Body of pancreas (tissue), 4 donors: ENCODE data around the gene INPP5B. TPM values are rescaled to one million over a fixed set of nuclear protein-coding genes. Genes with fewer than 3 reads are reported as not detected.

Experiments
- ATAC-seq: fragments of 150-250 bp; one replicate; pipeline ENCODE4 v1.9.1; 2016
- DNase-seq, 4 donors: peaks; one replicate each; pipeline ENCODE4 v3.0.0-alpha.2; 2019
- H3K27ac ChIP-seq, 4 donors: fragments of 200-600 bp; sonication (generic); 1 replicate in 3 of 4; 2 replicates in 1 of 4; pipeline versions ENCODE4 v1.5.1 to v1.6.1; 2016 to 2019; ENCODE audit warnings: mild to moderate bottlenecking in 1 of 4, mixed read lengths in 1 of 4, moderate library complexity in 1 of 4
- H3K27me3 ChIP-seq, 2 donors: fragments of 200-600 bp; sonication (generic); one replicate each; pipeline ENCODE4 v1.6.0; 2016; ENCODE audit warnings: mild to moderate bottlenecking in 1 of 2
- H3K36me3 ChIP-seq, 2 donors: fragments of 200-600 bp; sonication (generic); replicated peaks in 1 of 2; 2 replicates each; pipeline ENCODE4 v1.5.1; 2016; ENCODE audit warnings: low read depth in 2 of 2; ENCODE audit not compliant: insufficient read depth in 1 of 2
- H3K4me1 ChIP-seq: fragments of 200-600 bp; sonication (generic); one replicate; pipeline ENCODE4 v1.6.0; 2016
- H3K4me3 ChIP-seq, 2 donors: fragments of 200-600 bp; sonication (generic); 1 replicate in 1 of 2; 2 replicates in 1 of 2; pipeline ENCODE4 v1.5.1; 2016 to 2019
- H3K9me3 ChIP-seq, 3 donors: fragments of 200-600 bp; sonication (generic); 1 replicate in 2 of 3; 2 replicates in 1 of 3; pipeline ENCODE4 v1.5.1; 2016
- POLR2A ChIP-seq, 3 donors: fragments of 450-650 bp; IDR thresholded peaks; one replicate each; pipeline ENCODE4 v1.6.1; 2016; ENCODE audit warnings: antibody characterized with exemption in 3 of 3, mild to moderate bottlenecking in 2 of 3
- WGBS, 2 donors: methylation state at CpG; one replicate each; pipeline ENCODE4 v1.1.5; 2017; 5-methylcytosine and 5-hydroxymethylcytosine counted together
- intact Hi-C: fragments of 100-400 bp; cut with DNase I; formaldehyde crosslinking; loops from one replicate; pipeline ENCODE4 v1.15.1; 2023
- total RNA-seq, 2 donors: library from RNA; depleted of rRNA; stranded (reverse); fragments of >200 nt; gene quantifications; one replicate each; pipeline ENCODE4 v1.1.0, GENCODE V29; 2016
- TF ChIP-seq, protein P1 (sequence below), 7 experiments: fragments of 450-650 bp in 4 of 7; fragments of 200-600 bp in 3 of 7; sonication (generic) in 3 of 7; IDR thresholded peaks; one replicate each; pipeline ENCODE4 v1.5.1; 2016 to 2019; ENCODE audit warnings: antibody characterized with exemption in 7 of 7

The INPP5B gene
- total RNA-seq, 2 donors from 2014 or later, result 11.5 to 13.5 TPM

DNA sequence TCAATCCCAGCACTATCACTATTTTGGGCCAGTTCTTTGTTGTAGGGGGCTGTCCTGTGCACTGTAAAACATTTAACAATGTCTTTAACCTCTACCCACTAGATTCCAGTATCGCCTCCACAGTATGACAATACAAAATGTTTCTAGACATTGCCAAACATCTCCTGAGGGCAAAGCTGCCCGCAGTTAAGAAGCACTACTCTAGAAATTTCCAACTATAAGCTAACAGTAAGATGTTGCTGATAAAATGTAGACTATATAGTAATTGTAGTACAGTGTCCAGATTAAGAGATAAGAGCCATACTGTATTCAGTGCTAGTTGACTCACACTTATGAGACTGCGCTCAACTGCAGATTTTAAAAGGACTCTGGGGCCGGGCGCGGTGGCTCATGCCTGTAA is 92.4 kb downstream of the INPP5B start:
- Histone ChIP-seq H3K9me3 (no peaks in the 10 kb centered on the region), H3K27ac (no peak overlapping the region), H3K4me3 (no peak overlapping the region), H3K4me1 (peaks cover 36% of the 10 kb centered on the region), H3K36me3 (peaks cover 0 to 4% of the 10 kb centered on the region in 2 donors), H3K27me3 (no peaks in the 10 kb centered on the region)
- intact Hi-C loops, result loop anchor here (10.0 kb wide), 2 partner anchors 60 to 160 kb away; partner anchors contain the start of genes CDCA8 and MANEAL
- DNase-seq, result no peak
- TF ChIP-seq POLR2A (IDR thresholded peaks at IDR 0.05), result no peak
- TF ChIP-seq, protein P1, sequence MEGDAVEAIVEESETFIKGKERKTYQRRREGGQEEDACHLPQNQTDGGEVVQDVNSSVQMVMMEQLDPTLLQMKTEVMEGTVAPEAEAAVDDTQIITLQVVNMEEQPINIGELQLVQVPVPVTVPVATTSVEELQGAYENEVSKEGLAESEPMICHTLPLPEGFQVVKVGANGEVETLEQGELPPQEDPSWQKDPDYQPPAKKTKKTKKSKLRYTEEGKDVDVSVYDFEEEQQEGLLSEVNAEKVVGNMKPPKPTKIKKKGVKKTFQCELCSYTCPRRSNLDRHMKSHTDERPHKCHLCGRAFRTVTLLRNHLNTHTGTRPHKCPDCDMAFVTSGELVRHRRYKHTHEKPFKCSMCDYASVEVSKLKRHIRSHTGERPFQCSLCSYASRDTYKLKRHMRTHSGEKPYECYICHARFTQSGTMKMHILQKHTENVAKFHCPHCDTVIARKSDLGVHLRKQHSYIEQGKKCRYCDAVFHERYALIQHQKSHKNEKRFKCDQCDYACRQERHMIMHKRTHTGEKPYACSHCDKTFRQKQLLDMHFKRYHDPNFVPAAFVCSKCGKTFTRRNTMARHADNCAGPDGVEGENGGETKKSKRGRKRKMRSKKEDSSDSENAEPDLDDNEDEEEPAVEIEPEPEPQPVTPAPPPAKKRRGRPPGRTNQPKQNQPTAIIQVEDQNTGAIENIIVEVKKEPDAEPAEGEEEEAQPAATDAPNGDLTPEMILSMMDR (IDR thresholded peaks at IDR 0.05), result no peak
- WGBS, 2 donors, result 97 to 99% methylated on average over 5 to 6 of the region's 6 CpGs
- no peak for ATAC-seq

DNA sequence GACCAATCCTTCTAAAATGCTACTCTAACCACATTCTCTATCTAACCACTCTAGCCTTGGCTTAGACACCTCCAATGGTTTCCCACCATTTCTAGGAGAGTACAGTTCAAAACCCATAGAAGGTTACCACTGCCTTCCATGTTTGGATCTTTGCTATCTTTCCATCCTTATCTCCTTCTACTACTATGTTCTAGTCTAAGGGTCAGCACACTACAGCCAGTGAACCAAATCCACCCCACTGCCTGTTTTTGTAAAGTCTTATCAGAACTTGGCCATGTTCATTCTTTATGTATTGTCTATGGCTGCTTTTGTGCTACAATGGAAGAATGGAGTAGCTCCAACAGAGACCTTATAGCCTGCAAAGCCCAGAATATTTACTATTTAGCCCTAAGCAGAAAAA is 93.7 kb downstream of the INPP5B start:
- ATAC-seq (no peak), DNase-seq (no peak)
- no peak overlapping the region for H3K4me3 ChIP-seq
- no peaks in the 10 kb centered on the region for H3K9me3 ChIP-seq
- peaks cover 27% of the 10 kb centered on the region for H3K4me1 ChIP-seq
- peaks cover 0 to 4% of the 10 kb centered on the region in 2 donors for H3K36me3 ChIP-seq
- TF ChIP-seq, protein P1 (IDR thresholded peaks at IDR 0.05), result no peak
- TF ChIP-seq POLR2A (IDR thresholded peaks at IDR 0.05), result no peak
- no peaks in the 10 kb centered on the region for H3K27me3 ChIP-seq
- no peak overlapping the region for H3K27ac ChIP-seq
- intact Hi-C loops, result loop anchor here (10.0 kb wide), 2 partner anchors 58 to 158 kb away; partner anchors contain the start of genes CDCA8 and MANEAL

DNA sequence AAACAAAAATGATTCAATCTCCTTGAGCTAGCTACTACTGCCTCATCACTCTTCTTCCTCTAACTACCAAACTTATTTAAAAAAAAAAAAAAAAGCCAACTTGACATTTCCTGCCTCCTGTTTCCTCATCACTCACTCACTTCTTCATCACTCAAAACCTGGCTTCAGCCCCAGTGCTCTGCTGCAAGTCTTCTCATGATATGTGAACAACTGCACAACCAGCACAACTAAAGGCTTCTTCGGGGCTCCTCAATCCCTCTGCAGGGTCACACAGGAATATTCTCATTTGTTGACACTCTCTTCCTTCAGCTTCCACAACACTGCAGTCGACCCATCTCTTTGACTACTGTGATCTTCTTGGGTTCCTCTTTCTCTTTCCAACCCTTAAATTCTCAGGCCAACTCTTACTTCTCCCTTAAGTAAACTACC is 95.1 kb downstream of the INPP5B start:
- Histone ChIP-seq H3K4me1 (peaks cover 25% of the 10 kb centered on the region), H3K27ac (no peak overlapping the region), H3K4me3 (no peak overlapping the region), H3K36me3 (no peaks in the 10 kb centered on the region), H3K9me3 (no peaks in the 10 kb centered on the region), H3K27me3 (no peaks in the 10 kb centered on the region)
- DNase-seq (no peak), ATAC-seq (no peak)
- WGBS, 2 donors, result 65 to 71% methylated on average over 2 of the region's 2 CpGs
- intact Hi-C loops, result loop anchor here (10.0 kb wide), 2 partner anchors 57 to 157 kb away; partner anchors contain the start of genes CDCA8 and MANEAL
- TF ChIP-seq POLR2A (IDR thresholded peaks at IDR 0.05), result no peak
- TF ChIP-seq, protein P1 (IDR thresholded peaks at IDR 0.05), result no peak

DNA sequence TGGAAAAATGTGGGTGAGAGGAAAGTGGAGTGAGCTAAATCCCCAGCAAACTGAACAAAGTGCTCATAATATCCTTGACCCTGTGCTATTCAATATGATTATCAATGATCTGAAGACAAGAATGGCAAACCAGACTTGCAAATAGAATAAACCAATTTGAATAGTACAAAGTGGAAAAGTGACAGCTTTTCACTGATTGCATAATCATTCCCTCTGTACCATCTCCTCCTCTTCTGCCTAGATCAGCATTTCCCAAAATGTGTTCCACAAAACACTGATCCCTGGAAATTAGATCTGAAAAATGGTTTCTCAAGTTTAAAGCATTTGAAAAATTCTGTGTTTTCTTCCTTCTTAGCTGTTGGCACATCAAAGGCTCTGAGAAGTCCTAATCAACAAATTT is 95.6 kb downstream of the INPP5B start:
- DNase-seq (no peak), ATAC-seq (no peak)
- H3K27ac ChIP-seq, result no peak overlapping the region
- peaks cover 20% of the 10 kb centered on the region for H3K4me1 ChIP-seq
- H3K4me3 ChIP-seq, result no peak overlapping the region
- no peaks in the 10 kb centered on the region for H3K27me3 ChIP-seq
- no peaks in the 10 kb centered on the region for H3K9me3 ChIP-seq
- no peaks in the 10 kb centered on the region for H3K36me3 ChIP-seq
- intact Hi-C loops, result loop anchor here (10.0 kb wide), 2 partner anchors 56 to 156 kb away; partner anchors contain the start of genes CDCA8 and MANEAL
- TF ChIP-seq, protein P1 (IDR thresholded peaks at IDR 0.05), result no peak
- TF ChIP-seq POLR2A (IDR thresholded peaks at IDR 0.05), result no peak

DNA sequence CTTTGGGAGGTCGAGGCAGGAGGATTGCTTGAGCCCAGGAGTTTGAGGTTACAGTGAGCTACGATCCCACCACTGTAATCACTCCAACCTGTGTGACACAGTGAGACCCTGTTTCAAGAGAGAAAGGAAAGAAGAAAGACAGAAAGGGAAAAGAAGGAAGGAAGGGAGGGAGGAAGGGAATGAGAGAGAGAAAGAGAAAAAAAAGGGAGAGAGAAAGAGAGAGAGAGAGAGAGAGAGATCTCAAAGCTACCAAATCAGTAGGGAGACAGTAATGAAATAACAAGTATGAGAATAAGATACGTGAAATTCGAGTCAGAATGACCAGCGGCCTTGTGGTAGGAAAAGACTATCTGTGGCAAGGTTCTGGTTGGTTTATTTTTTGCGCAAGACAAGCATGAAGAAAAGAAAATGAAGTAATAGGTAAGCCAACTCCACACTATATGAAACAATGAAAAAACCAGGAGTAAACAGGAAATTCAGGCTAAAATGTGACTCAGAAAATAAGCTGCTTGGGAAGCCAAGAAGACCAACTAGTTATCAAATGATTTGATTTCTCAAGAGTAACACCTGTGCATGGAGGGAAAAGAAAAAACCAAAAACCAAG is 96.4 kb downstream of the INPP5B start:
- Histone ChIP-seq H3K4me1 (peaks cover 14% of the 10 kb centered on the region), H3K36me3 (no peaks in the 10 kb centered on the region), H3K9me3 (no peaks in the 10 kb centered on the region), H3K4me3 (no peak overlapping the region), H3K27me3 (no peaks in the 10 kb centered on the region), H3K27ac (no peak overlapping the region)
- TF ChIP-seq POLR2A (IDR thresholded peaks at IDR 0.05), result no peak
- TF ChIP-seq, protein P1 (IDR thresholded peaks at IDR 0.05), result no peak
- 86 to 89% methylated on average over 6 of the region's 6 CpGs for WGBS, 2 donors
- no peak for ATAC-seq
- intact Hi-C loops, result loop anchor here (10.0 kb wide), 2 partner anchors 56 to 156 kb away; partner anchors contain the start of genes CDCA8 and MANEAL
- no peak for DNase-seq
